Measurements from ENCODE around the gene EYS. TPM values are rescaled to one million over a fixed set of nuclear protein-coding genes. Genes with fewer than 3 reads are reported as not detected.

Gene EYS
- total RNA-seq, 1 experiment from 2014 or later = not detected

DNA sequence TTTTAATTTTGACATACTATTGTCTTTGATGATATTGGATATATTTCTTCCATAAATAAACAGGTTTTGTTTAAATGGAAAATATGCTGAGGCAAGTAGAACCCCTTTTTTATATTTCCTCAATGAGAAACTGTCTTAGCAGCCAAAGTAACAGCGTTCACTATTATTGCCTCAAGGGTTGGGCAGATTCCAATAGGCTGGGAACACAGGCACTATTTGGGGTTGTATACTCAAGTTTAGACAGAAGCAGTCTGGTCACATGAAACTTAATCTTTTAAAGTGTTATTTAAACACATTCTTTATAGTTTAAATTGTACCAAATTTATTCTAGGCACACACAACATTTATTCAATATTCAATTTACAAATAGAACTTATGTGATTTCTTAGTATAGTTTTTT, 520.2 kb downstream of the EYS start:
- H3K4me1 Mint-ChIP-seq (ENCODE audit: low read depth, unreplicated experiment) = no peaks in the 10 kb centered on the region
- Histone ChIP-seq H3K4me1 (no peaks in the 10 kb centered on the region), H3K4me3 (ENCODE audit: low read depth, low read length) (no peak overlapping the region), H3K27me3 (replicated peaks; ENCODE audit: control insufficient read depth, insufficient read depth, low read length) (no peaks in the 10 kb centered on the region), H3K36me3 (ENCODE audit: control insufficient read depth, insufficient read depth, low read length) (no peaks in the 10 kb centered on the region), H3K9me3 (no peaks in the 10 kb centered on the region)
- ChIA-PET CTCF (no interaction called here), POLR2A (no interaction called here)
- H3K9me3 Mint-ChIP-seq (ENCODE audit: unreplicated experiment) = no peaks in the 10 kb centered on the region
- no peak for DNase-seq
- H3K36me3 Mint-ChIP-seq (ENCODE audit: insufficient read depth, unreplicated experiment) = no peaks in the 10 kb centered on the region
- H3K27me3 Mint-ChIP-seq (ENCODE audit: insufficient read depth, unreplicated experiment) = no peaks in the 10 kb centered on the region
- TF ChIP-seq, protein P1, sequence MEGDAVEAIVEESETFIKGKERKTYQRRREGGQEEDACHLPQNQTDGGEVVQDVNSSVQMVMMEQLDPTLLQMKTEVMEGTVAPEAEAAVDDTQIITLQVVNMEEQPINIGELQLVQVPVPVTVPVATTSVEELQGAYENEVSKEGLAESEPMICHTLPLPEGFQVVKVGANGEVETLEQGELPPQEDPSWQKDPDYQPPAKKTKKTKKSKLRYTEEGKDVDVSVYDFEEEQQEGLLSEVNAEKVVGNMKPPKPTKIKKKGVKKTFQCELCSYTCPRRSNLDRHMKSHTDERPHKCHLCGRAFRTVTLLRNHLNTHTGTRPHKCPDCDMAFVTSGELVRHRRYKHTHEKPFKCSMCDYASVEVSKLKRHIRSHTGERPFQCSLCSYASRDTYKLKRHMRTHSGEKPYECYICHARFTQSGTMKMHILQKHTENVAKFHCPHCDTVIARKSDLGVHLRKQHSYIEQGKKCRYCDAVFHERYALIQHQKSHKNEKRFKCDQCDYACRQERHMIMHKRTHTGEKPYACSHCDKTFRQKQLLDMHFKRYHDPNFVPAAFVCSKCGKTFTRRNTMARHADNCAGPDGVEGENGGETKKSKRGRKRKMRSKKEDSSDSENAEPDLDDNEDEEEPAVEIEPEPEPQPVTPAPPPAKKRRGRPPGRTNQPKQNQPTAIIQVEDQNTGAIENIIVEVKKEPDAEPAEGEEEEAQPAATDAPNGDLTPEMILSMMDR (IDR thresholded peaks at IDR 0.05; ENCODE audit: insufficient read depth in 1 of 2, low read depth in 1 of 2, low read length in 1 of 2, severe bottlenecking in 1 of 2, unreplicated experiment in 1 of 2) = no peak
- no peak overlapping the region for H3K27ac Mint-ChIP-seq (ENCODE audit: unreplicated experiment)
- intact Hi-C loops (cut with micrococcal nuclease; ENCODE audit: unreplicated experiment) = no loop called here
- BruUV-seq (replicated peaks) = no TSS peak
- H3K4me3 Mint-ChIP-seq (ENCODE audit: unreplicated experiment) = no peak overlapping the region

DNA sequence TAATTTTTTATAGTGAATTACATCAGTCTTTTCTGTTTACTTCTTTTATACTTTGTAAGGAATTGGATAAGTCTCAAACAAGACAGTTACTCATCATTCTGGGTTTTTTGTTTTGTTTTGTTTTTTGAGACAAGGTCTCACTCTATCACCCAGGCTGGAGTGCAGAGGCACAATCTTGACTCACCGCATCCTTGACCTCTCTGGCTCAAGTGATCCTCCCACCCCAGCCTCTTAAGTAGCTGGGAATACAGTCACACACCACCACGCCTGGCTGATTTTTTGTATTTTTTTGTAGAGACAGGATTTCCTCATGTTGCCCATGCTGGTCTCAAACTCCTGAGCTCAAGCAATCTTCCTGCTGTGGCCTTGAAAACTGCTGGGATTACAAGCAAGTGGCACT, 524.3 kb downstream of the EYS start:
- Mint-ChIP-seq H3K4me1 (ENCODE audit: low read depth, unreplicated experiment) (no peaks in the 10 kb centered on the region), H3K27ac (ENCODE audit: unreplicated experiment) (no peak overlapping the region), H3K27me3 (ENCODE audit: insufficient read depth, unreplicated experiment) (no peaks in the 10 kb centered on the region), H3K9me3 (ENCODE audit: unreplicated experiment) (no peaks in the 10 kb centered on the region), H3K36me3 (ENCODE audit: insufficient read depth, unreplicated experiment) (no peaks in the 10 kb centered on the region), H3K4me3 (ENCODE audit: unreplicated experiment) (no peak overlapping the region)
- Histone ChIP-seq H3K4me3 (ENCODE audit: low read depth, low read length) (no peak overlapping the region), H3K4me1 (no peaks in the 10 kb centered on the region), H3K36me3 (ENCODE audit: control insufficient read depth, insufficient read depth, low read length) (no peaks in the 10 kb centered on the region), H3K27me3 (replicated peaks; ENCODE audit: control insufficient read depth, insufficient read depth, low read length) (no peaks in the 10 kb centered on the region), H3K9me3 (no peaks in the 10 kb centered on the region)
- TF ChIP-seq, protein P1 (IDR thresholded peaks at IDR 0.05; ENCODE audit: insufficient read depth in 1 of 2, low read depth in 1 of 2, low read length in 1 of 2, severe bottlenecking in 1 of 2, unreplicated experiment in 1 of 2) = no peak
- no TSS peak for BruUV-seq (replicated peaks)
- ChIA-PET CTCF (no interaction called here), POLR2A (no interaction called here)
- no peak for DNase-seq
- intact Hi-C loops (cut with micrococcal nuclease; ENCODE audit: unreplicated experiment) = no loop called here

- TF ChIP-seq, protein P1 (IDR thresholded peaks at IDR 0.05; ENCODE audit: insufficient read depth in 1 of 2, low read depth in 1 of 2, low read length in 1 of 2, severe bottlenecking in 1 of 2, unreplicated experiment in 1 of 2) = no peak
- intact Hi-C loops (cut with micrococcal nuclease; ENCODE audit: unreplicated experiment) = no loop called here
- Histone ChIP-seq H3K4me3 (ENCODE audit: low read depth, low read length) (no peak overlapping the region), H3K27me3 (replicated peaks; ENCODE audit: control insufficient read depth, insufficient read depth, low read length) (no peaks in the 10 kb centered on the region), H3K4me1 (no peaks in the 10 kb centered on the region), H3K9me3 (no peaks in the 10 kb centered on the region), H3K36me3 (ENCODE audit: control insufficient read depth, insufficient read depth, low read length) (no peaks in the 10 kb centered on the region)
- H3K27ac Mint-ChIP-seq (ENCODE audit: unreplicated experiment) = no peak overlapping the region
- BruUV-seq (replicated peaks) = no TSS peak
- ChIA-PET CTCF (no interaction called here), POLR2A (no interaction called here)
- H3K27me3 Mint-ChIP-seq (ENCODE audit: insufficient read depth, unreplicated experiment) = no peaks in the 10 kb centered on the region
- no peaks in the 10 kb centered on the region for H3K36me3 Mint-ChIP-seq (ENCODE audit: insufficient read depth, unreplicated experiment)
- H3K4me3 Mint-ChIP-seq (ENCODE audit: unreplicated experiment) = no peak overlapping the region
- DNase-seq = no peak
- H3K4me1 Mint-ChIP-seq (ENCODE audit: low read depth, unreplicated experiment) = no peaks in the 10 kb centered on the region
- H3K9me3 Mint-ChIP-seq (ENCODE audit: unreplicated experiment) = no peaks in the 10 kb centered on the region
Measured at GRCh38 chr6:65170273-65170672, 536.8 kb downstream of the EYS start.

All from Caco-2 (cell line).